K562 (cell line): Measurements from ENCODE around the gene LHB. TPM values are rescaled to one million over a fixed set of nuclear protein-coding genes. Genes with fewer than 3 reads are reported as not detected.

Experiments
- ATF4 ChIP-seq: fragments of 450-650 bp; formaldehyde crosslinking; IDR thresholded peaks from 2 replicates; pipeline ENCODE4 v1.4.0; 2022; ENCODE audit warnings: mild to moderate bottlenecking, moderate library complexity
- BRD9 ChIP-seq: fragments of 450-650 bp; IDR thresholded peaks from 2 replicates; pipeline ENCODE4 v1.6.1; 2018; ENCODE audit warnings: low read depth; ENCODE audit not compliant: partially characterized antibody
- CHD1 ChIP-seq: fragments of 200-600 bp; sonication (generic); IDR thresholded peaks from one replicate; pipeline ENCODE4 v1.6.1; 2012; ENCODE audit warnings: mild to moderate bottlenecking, moderate library complexity, low read length, inconsistent platforms
- E2F4 ChIP-seq: sonication (generic); formaldehyde crosslinking; IDR thresholded peaks from 2 replicates; pipeline ENCODE4 v1.8.0; 2022; ENCODE audit warnings: mild to moderate bottlenecking, low read depth, missing genetic modification reagents
- E2F6 ChIP-seq, 2 experiments: IDR thresholded peaks; 2 replicates each; pipeline ENCODE4 v1.6.1; 2011; ENCODE audit warnings: borderline replicate concordance in 1 of 2, control low read depth in 1 of 2, low read depth in 1 of 2, low read length in 1 of 2, mild to moderate bottlenecking in 1 of 2, mixed read lengths in 1 of 2, moderate library complexity in 1 of 2; ENCODE audit not compliant: insufficient read depth in 1 of 2, insufficient read length in 1 of 2, poor library complexity in 1 of 2, severe bottlenecking in 1 of 2; ENCODE audit errors: extremely low read depth in 1 of 2
- E2F8 ChIP-seq: fragments of 450-650 bp; IDR thresholded peaks from 2 replicates; pipeline ENCODE4 v1.7.1; 2018; ENCODE audit warnings: mild to moderate bottlenecking, low read depth; ENCODE audit not compliant: partially characterized antibody
- FOS ChIP-seq: IDR thresholded peaks from 3 replicates; pipeline ENCODE4 v1.6.1; 2011; ENCODE audit not compliant: insufficient read length; ENCODE audit errors: extremely low read depth
- GTF2F1 ChIP-seq: IDR thresholded peaks from 2 replicates; pipeline ENCODE4 v1.6.1; 2011; ENCODE audit warnings: low read depth, low read length, improper control_type of control experiment
- ILK ChIP-seq: fragments of 450-650 bp; IDR thresholded peaks from 2 replicates; pipeline ENCODE4 v1.6.1; 2016; ENCODE audit warnings: missing genetic modification characterization, low read depth, mild to moderate bottlenecking, missing compliant biosample characterization, moderate library complexity, borderline replicate concordance
- MIER1 ChIP-seq: fragments of 450-650 bp; IDR thresholded peaks from 2 replicates; pipeline ENCODE4 v1.6.1; 2016; ENCODE audit warnings: antibody characterized with exemption, mild to moderate bottlenecking, low read depth
- NR3C1 ChIP-seq: sonication (generic); formaldehyde crosslinking; IDR thresholded peaks from 2 replicates; pipeline ENCODE4 v1.8.1; 2022; ENCODE audit warnings: missing genetic modification reagents
- SMARCC2 ChIP-seq: fragments of 450-650 bp; IDR thresholded peaks from 2 replicates; pipeline ENCODE4 v1.6.1; 2017; ENCODE audit warnings: antibody characterized with exemption, moderate library complexity, mild to moderate bottlenecking, low read depth
- TRIM24 ChIP-seq, 2 experiments: fragments of 450-650 bp; IDR thresholded peaks; 2 replicates each; pipeline ENCODE4 v1.6.1; 2016
- ZBTB7A ChIP-seq: IDR thresholded peaks from 2 replicates; pipeline ENCODE4 v1.6.1; 2011; ENCODE audit warnings: low read depth, mild to moderate bottlenecking, low read length, moderate library complexity, borderline replicate concordance; ENCODE audit not compliant: control insufficient read depth
- ZNF217 ChIP-seq: sonication (generic); formaldehyde crosslinking; IDR thresholded peaks from 2 replicates; pipeline ENCODE4 v1.8.0; 2022; ENCODE audit warnings: mild to moderate bottlenecking, missing genetic modification reagents
- ZNF274 ChIP-seq: IDR thresholded peaks from 2 replicates; pipeline ENCODE4 v1.6.1; 2011; ENCODE audit warnings: low read depth, mild to moderate bottlenecking, low read length, moderate library complexity, borderline replicate concordance
- ZNF280B ChIP-seq: fragments of 250-450 bp; sonication (Bioruptor Pico); IDR thresholded peaks from 2 replicates; pipeline ENCODE4 v1.5.1; 2021; ENCODE audit warnings: mild to moderate bottlenecking
- ZNF764 ChIP-seq: fragments of 250-450 bp; sonication (Bioruptor Pico); IDR thresholded peaks from 2 replicates; pipeline ENCODE4 v1.4.0; 2020; ENCODE audit warnings: low read depth, mild to moderate bottlenecking, moderate library complexity
- polyA plus RNA-seq, 8 experiments: library from polyadenylated mRNA; depleted of rRNA in 4 of 8; stranded (reverse) in 5 of 8; unstranded in 3 of 8; fragments of >200 nt; fragmentation: Nextera tagmentation in 2 of 8; fragmentation: Illumina TruSeq in 1 of 8; extraction: Ambion mirVana in 2 of 8; extraction: Trizol in 1 of 8; gene quantifications; 2 replicates each; pipeline versions ENCODE4 v1.2.1 to v1.2.3, GENCODE V29; 2011 to 2014; ENCODE audit warnings: inconsistent platforms in 1 of 8, missing spikeins in 1 of 8
- total RNA-seq, 7 experiments: library from RNA; depleted of rRNA in 6 of 7; stranded (reverse); fragments of >200 nt in 6 of 7; fragmentation: Illumina TruSeq in 2 of 7; extraction: Trizol in 2 of 7; gene quantifications; 2 replicates each; pipeline versions ENCODE4 v1.2.1 to v1.2.3, GENCODE V29; 2011 to 2021; ENCODE audit warnings: low replicate concordance in 1 of 7

The LHB gene
- total and polyA plus RNA-seq, 9 of the 15 experiments (the other 6 are each of a cell fraction or from before 2014, with no cell fraction given), result 0.54 TPM; not detected in 8

- TF ChIP-seq E2F6 (IDR thresholded peaks at IDR 0.05; ENCODE audit: borderline replicate concordance in 1 of 2, extremely low read depth in 1 of 2, insufficient read depth in 1 of 2, insufficient read length in 1 of 2, low read depth in 1 of 2, low read length in 1 of 2, poor library complexity in 1 of 2, severe bottlenecking in 1 of 2) (peak in 1 of 2 experiments; percentile 71), MIER1 (no peak), ZNF274 (no peak), ZNF217 (CRISPR knock-in tag) (no peak), SMARCC2 (no peak), ZBTB7A (peak; percentile 78; the same call in 1 of the 2 replicates), FOS (no peak), ILK (no peak), CHD1 (no peak), ATF4 (CRISPR knock-in tag) (no peak), E2F8 (no peak), BRD9 (no peak), GTF2F1 (no peak), E2F4 (no peak), ZNF764 (CRISPR knock-in tag) (no peak), ZNF280B (CRISPR knock-in tag) (no peak), TRIM24 (IDR thresholded peaks at IDR 0.05) (no peak), NR3C1 (CRISPR knock-in tag) (no peak)
Observed at GRCh38 chr19:49056101-49056901, 39.4 kb upstream of the LHB start (continued).
